Measurements from ENCODE around the gene ARMH1.

- TF ChIP-seq RAD21 (IDR thresholded peaks at IDR 0.05; ENCODE audit: low read length): no peak
- TF ChIP-seq ZBTB33 (IDR thresholded peaks at IDR 0.05; ENCODE audit: borderline replicate concordance, low read depth): no peak
- TF ChIP-seq MEF2A (IDR thresholded peaks at IDR 0.05; ENCODE audit: borderline replicate concordance, low read depth): no peak
Observed at GRCh38 chr1:44635439-44635838, 39.1 kb upstream of the ARMH1 start.
